Panc1 (cell line): Measurements from ENCODE around the gene CUEDC2. TPM values are rescaled to one million over a fixed set of nuclear protein-coding genes. Genes with fewer than 3 reads are reported as not detected.
A peak's percentile ranks its signal among the peaks of the same experiment; 100 is the strongest.

Experiments
- ATAC-seq: fragments of 200-7000 bp; cut with Tn5 transposase; 2 replicates; pipeline ENCODE4 v1.9.1; 2020; ENCODE audit warnings: mild to moderate bottlenecking, moderate library complexity
- BruUV-seq: library from RNA; stranded (reverse); fragments of 400-500 nt; replicated peaks from 2 replicates; lab custom pipeline; 2021; lab: Mats Ljungman, UMichigan
- CTCF ChIA-PET: fragments of 300-600 bp; sonication (Branson Sonifier 250); formaldehyde crosslinking; loops from one replicate; lab custom pipeline; 2022; ENCODE audit warnings: antibody characterized with exemption; lab: Charles Lee
- POLR2A ChIA-PET: fragments of 300-600 bp; sonication (Branson Sonifier 250); formaldehyde crosslinking; loops from one replicate; lab custom pipeline; 2022; ENCODE audit warnings: antibody characterized with exemption; lab: Charles Lee
- DNase-seq: peaks from one replicate; pipeline ENCODE4 v3.0.0-alpha.2; 2010; ENCODE audit warnings: low read depth, low spot score
- H3K27ac ChIP-seq: 2 replicates; pipeline ENCODE4 v1.5.1; 2011; ENCODE audit warnings: mild to moderate bottlenecking, low read length, inconsistent platforms
- H3K27me3 ChIP-seq: fragments of 200-500 bp; sonication (Bioruptor generic); 2 replicates; pipeline ENCODE4 v1.6.0; 2014; ENCODE audit warnings: low read length, inconsistent platforms; ENCODE audit not compliant: control insufficient read depth, insufficient read depth
- H3K36me3 ChIP-seq: fragments of 200-500 bp; sonication (Bioruptor generic); 2 replicates; pipeline ENCODE4 v1.5.1; 2014; ENCODE audit warnings: inconsistent platforms, mild to moderate bottlenecking, low read length, moderate library complexity; ENCODE audit not compliant: control insufficient read depth, insufficient read depth
- H3K4me1 ChIP-seq: 2 replicates; pipeline ENCODE4 v1.5.1; 2011; ENCODE audit warnings: inconsistent platforms, mild to moderate bottlenecking, low read length, moderate library complexity; ENCODE audit not compliant: control insufficient read depth, insufficient read depth
- H3K4me3 ChIP-seq, 2 experiments: 2 replicates each; pipeline ENCODE4 v1.5.1; 2011 to 2012; ENCODE audit warnings: low read depth in 2 of 2, low read length in 2 of 2, mild to moderate bottlenecking in 2 of 2, inconsistent platforms in 1 of 2, moderate library complexity in 1 of 2
- H3K9me3 ChIP-seq: fragments of 200-500 bp; sonication (Bioruptor generic); 2 replicates; pipeline ENCODE4 v1.5.1; 2014; ENCODE audit warnings: low read depth, mild to moderate bottlenecking, inconsistent platforms, low read length, moderate library complexity; ENCODE audit not compliant: control insufficient read depth, insufficient read depth
- POLR2AphosphoS5 ChIP-seq: IDR thresholded peaks from 2 replicates; pipeline ENCODE4 v1.6.1; 2012; ENCODE audit warnings: mild to moderate bottlenecking, low read depth, low read length, moderate library complexity
- SIN3A ChIP-seq: IDR thresholded peaks from 2 replicates; pipeline ENCODE4 v1.6.1; 2012; ENCODE audit warnings: low read depth, mild to moderate bottlenecking, low read length, moderate library complexity, borderline replicate concordance; ENCODE audit not compliant: insufficient read depth
- TCF7L2 ChIP-seq: IDR thresholded peaks from 2 replicates; pipeline ENCODE4 v1.6.1; 2011; ENCODE audit warnings: mild to moderate bottlenecking, low read depth, low read length, inconsistent platforms
- in situ Hi-C: cut with HindIII; loops from 2 replicates; pipeline ENCODE4 v1.10.0; 2016; ENCODE audit warnings: low sequenced_read_pairs, low pct_unique_long_range_greater_than_20kb
- intact Hi-C: fragments of 100-400 bp; cut with micrococcal nuclease; formaldehyde crosslinking; loops from one replicate; pipeline ENCODE4 v1.10.0; 2022; ENCODE audit not compliant: unreplicated experiment
- total RNA-seq: library from RNA; stranded (reverse); gene quantifications from one replicate; pipeline ENCODE4 v1.2.1, GENCODE V29; 2021; ENCODE audit not compliant: unreplicated experiment
- TF ChIP-seq, protein P1 (sequence below): fragments of 450-650 bp; IDR thresholded peaks from 2 replicates; pipeline ENCODE4 v1.5.1; 2017; ENCODE audit warnings: mild to moderate bottlenecking
- TF ChIP-seq, protein P2 (sequence below), 2 experiments: IDR thresholded peaks; 2 replicates each; pipeline ENCODE4 v1.6.1; 2011 to 2012; ENCODE audit warnings: low read depth in 2 of 2, control low read depth in 1 of 2, low read length in 1 of 2, mild to moderate bottlenecking in 1 of 2, moderate library complexity in 1 of 2; ENCODE audit not compliant: insufficient read depth in 1 of 2

CUEDC2 gene
- total RNA-seq, 1 experiment from 2014 or later = 79.3 TPM

- DNase-seq = no peak
- peaks cover 11% of the 10 kb centered on the region for H3K4me1 ChIP-seq
- in situ Hi-C loops (no loop called here), intact Hi-C loops (no loop called here)
- H3K9me3 ChIP-seq = no peaks in the 10 kb centered on the region
- H3K27me3 ChIP-seq = no peaks in the 10 kb centered on the region
- peak overlapping the region; percentile 91 to 94 for H3K4me3 ChIP-seq
- ChIA-PET CTCF (interaction anchor here (0.5 to 2.2 kb wide), 5 partner anchors 10 to 21 kb away, joined by 3 to 14 read pairs (median 7); no protein-coding TSS in a partner anchor), POLR2A (interaction anchor here (0.6 kb wide), 1 partner anchor 503 kb away, joined by 3 read pairs; no protein-coding TSS in a partner anchor)
- peak overlapping the region; percentile 98 for H3K27ac ChIP-seq
- no TSS peak for BruUV-seq
- no peak for ATAC-seq
- TF ChIP-seq, protein P1, sequence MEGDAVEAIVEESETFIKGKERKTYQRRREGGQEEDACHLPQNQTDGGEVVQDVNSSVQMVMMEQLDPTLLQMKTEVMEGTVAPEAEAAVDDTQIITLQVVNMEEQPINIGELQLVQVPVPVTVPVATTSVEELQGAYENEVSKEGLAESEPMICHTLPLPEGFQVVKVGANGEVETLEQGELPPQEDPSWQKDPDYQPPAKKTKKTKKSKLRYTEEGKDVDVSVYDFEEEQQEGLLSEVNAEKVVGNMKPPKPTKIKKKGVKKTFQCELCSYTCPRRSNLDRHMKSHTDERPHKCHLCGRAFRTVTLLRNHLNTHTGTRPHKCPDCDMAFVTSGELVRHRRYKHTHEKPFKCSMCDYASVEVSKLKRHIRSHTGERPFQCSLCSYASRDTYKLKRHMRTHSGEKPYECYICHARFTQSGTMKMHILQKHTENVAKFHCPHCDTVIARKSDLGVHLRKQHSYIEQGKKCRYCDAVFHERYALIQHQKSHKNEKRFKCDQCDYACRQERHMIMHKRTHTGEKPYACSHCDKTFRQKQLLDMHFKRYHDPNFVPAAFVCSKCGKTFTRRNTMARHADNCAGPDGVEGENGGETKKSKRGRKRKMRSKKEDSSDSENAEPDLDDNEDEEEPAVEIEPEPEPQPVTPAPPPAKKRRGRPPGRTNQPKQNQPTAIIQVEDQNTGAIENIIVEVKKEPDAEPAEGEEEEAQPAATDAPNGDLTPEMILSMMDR = no peak
- TF ChIP-seq POLR2AphosphoS5 (no peak), SIN3A (no peak), TCF7L2 (no peak)
- TF ChIP-seq, protein P2, sequence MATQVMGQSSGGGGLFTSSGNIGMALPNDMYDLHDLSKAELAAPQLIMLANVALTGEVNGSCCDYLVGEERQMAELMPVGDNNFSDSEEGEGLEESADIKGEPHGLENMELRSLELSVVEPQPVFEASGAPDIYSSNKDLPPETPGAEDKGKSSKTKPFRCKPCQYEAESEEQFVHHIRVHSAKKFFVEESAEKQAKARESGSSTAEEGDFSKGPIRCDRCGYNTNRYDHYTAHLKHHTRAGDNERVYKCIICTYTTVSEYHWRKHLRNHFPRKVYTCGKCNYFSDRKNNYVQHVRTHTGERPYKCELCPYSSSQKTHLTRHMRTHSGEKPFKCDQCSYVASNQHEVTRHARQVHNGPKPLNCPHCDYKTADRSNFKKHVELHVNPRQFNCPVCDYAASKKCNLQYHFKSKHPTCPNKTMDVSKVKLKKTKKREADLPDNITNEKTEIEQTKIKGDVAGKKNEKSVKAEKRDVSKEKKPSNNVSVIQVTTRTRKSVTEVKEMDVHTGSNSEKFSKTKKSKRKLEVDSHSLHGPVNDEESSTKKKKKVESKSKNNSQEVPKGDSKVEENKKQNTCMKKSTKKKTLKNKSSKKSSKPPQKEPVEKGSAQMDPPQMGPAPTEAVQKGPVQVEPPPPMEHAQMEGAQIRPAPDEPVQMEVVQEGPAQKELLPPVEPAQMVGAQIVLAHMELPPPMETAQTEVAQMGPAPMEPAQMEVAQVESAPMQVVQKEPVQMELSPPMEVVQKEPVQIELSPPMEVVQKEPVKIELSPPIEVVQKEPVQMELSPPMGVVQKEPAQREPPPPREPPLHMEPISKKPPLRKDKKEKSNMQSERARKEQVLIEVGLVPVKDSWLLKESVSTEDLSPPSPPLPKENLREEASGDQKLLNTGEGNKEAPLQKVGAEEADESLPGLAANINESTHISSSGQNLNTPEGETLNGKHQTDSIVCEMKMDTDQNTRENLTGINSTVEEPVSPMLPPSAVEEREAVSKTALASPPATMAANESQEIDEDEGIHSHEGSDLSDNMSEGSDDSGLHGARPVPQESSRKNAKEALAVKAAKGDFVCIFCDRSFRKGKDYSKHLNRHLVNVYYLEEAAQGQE (IDR thresholded peaks at IDR 0.05; ENCODE audit: insufficient read depth in 1 of 2, low read depth in 2 of 2, low read length in 1 of 2) = peak in 1 of 2 experiments; percentile 75
- H3K36me3 ChIP-seq = peaks cover 9% of the 10 kb centered on the region; the same call in 1 of the 2 replicates
Measured at GRCh38 chr10:102420181-102420713, 12.1 kb downstream of the CUEDC2 start.

DNA sequence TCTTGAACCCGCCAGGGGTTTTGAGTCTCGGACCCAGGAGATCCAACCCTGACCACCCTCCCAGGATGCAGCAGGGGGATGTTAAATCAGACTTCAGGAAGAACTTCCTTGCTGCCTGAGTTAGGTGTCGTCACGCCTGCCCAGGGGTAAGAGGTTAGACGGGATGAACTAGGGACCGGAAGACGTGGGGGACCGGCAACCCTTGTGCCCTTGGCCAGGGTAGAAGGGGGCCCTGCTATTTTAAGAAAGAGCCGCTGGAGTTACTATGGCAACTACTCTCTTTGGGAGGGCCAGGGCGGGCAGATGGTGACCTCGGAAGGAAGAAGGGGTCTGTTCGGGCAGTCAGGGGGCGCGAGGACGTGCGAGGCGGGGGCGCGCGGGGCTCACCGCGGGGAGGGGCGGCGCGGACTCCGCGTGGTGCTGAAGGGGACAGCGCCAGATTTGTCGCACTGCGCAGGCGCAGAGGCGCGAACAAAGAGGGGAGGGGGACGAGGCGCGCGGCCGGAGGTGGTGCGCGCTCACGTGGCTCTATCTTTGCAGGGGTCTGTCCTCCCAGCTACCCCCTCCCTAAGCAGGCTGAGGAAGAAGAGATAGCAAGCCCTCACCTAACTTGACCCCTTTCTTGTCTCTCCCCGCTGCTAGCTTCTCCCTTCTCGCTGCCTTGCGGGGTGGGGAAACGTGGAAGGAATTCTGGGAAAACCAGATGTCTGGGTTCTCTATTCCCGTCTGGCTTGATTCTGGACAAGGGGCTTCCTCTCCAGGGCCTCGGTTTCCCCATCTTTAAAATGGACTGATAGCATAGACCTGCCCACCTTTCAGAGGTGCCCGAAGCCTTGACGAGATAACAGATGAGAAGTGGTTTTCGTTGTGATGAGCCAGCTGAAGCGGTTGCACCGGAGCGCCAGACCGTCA, 12.8 kb downstream of the CUEDC2 start:
- BruUV-seq = no TSS peak
- intact Hi-C loops (no loop called here), in situ Hi-C loops (no loop called here)
- CTCF ChIA-PET = interaction anchor here (0.8 to 2.2 kb wide), 4 partner anchors 10 to 20 kb away, joined by 3 to 14 read pairs (median 6); no protein-coding TSS in a partner anchor
- H3K36me3 ChIP-seq = peaks cover 9% of the 10 kb centered on the region; the same call in 1 of the 2 replicates
- POLR2A ChIA-PET = no interaction called here
- TF ChIP-seq, protein P2 (IDR thresholded peaks at IDR 0.05; ENCODE audit: insufficient read depth in 1 of 2, low read depth in 2 of 2, low read length in 1 of 2) = peak; percentile 96 to 99
- no peak for TF ChIP-seq TCF7L2
- TF ChIP-seq SIN3A = no peak; the same call in 1 of the 2 replicates
- TF ChIP-seq, protein P1 = no peak
- TF ChIP-seq POLR2AphosphoS5 = no peak
- DNase-seq (no peak), ATAC-seq (no peak)
- peaks cover 11% of the 10 kb centered on the region for H3K4me1 ChIP-seq
- no peaks in the 10 kb centered on the region for H3K9me3 ChIP-seq
- H3K27me3 ChIP-seq = no peaks in the 10 kb centered on the region
- H3K27ac ChIP-seq = peak overlapping the region; percentile 98
- peak overlapping the region; percentile 91 to 94 for H3K4me3 ChIP-seq
